GM21515 (cell line): ENCODE data around the gene KLHDC9.

Source experiments
- ATAC-seq: cut with Tn5 transposase; IDR thresholded peaks from one replicate; pipeline ENCODE4 v1.9.1; 2021; ENCODE audit not compliant: unreplicated experiment

The KLHDC9 gene

DNA sequence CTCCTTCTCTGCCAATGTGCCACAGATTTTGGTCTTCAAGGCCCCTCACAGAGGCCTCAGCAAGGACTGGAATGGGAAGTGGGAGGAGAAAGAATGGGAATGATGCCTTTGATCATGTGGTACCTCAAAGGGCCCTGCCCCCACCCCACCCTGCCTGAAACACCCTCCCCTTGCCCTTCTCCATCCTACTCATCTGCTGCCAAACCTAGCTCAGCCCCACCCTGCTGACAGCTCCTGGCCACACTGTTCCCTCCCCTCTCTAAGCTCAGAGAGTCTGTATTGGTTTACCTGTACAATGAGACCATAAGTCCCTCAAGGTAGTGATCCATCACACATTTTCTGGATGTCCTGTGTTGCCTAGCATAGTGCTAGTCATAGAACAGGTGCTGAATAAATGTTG, 21.8 kb upstream of the KLHDC9 start:
- no peak for ATAC-seq

DNA sequence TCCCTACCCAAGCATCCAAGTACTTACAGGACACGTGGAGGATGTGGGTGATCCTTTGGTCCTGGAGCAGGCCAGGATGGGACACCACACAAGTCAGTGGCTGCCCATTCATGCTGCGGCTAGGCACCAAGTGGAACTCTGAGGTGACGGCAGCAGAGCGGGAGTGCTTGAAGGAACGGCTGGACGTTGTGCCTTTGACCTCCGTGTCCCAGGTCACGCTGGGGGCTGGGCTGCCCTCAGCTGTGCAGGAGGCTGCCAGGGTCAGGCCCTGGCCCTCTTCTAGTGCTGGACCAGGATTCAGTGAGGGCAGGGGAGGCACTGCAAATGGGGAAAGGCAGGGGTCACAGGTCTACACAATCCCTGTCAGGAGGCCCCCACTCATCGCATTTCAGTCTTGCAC, 20.7 kb upstream of the KLHDC9 start:
- no peak for ATAC-seq

GRCh38 chr1:161079436-161080110, 18.6 kb upstream of the KLHDC9 start:
- no peak for ATAC-seq

DNA sequence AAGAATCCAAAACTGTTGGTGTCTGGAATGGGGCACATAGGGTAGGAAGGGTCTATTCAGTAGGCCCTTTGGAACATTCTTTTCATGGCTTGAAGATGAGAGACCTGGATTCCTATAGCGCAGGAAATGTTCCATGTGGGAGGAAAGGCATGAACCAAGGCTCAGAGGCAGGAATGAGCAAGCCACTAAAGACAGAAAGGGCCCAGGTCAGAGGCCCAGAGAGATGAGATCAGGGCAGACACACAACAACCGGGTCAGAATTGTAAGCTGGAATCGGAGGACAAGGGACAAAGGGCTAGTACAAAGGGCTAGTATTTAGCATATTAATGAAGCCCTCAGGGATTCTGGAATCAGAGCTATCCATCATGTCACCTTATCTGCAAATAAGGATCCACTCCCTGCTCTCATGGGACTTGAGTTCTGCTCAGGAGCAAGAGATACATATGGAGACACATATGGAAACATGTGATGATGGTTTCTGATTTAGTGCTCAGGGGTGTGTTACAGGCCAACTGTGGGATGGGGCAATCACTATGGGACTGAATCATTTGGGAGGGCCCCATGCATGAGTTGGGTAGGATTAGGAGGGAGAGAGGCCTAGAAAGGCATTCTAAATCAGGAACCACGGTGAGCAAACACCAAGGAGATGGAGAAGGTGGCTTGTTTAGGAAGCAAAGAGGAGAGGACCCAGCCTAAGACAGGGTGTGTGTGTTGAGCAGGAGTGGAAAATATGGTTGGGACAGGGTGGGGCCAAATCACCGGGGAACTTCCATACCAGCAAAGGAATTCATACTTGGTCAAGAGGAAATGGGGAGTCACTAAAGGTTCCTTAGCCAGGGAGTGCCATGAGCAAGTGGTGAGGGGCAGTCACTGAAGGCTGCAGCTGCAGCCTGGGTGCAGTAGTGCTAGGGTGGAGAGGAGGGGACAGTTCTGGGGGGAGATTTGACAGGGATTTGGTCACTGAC, 17.4 kb upstream of the KLHDC9 start:
- no peak for ATAC-seq

GRCh38 chr1:161081519-161081918, 16.6 kb upstream of the KLHDC9 start:
- no peak for ATAC-seq

DNA sequence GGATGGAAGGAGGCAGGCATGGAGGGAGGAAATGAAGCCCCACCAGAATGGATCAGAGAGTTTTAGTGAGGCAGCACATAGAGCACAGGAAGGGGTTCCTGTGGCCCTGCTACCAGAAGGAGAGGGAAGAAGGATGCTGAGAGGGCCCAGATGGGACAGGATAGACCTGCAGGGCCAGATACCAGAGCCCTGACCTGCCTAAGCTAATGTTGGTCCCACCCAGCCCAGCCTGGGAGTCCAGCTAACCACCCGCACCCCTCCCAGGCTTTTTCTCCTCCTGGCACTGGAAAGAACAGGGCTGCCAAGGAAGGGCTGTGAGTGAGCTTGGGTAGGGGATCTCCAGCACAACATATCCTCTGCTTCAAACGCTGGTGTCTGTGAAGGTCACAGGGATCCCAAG, 15.7 kb upstream of the KLHDC9 start:
- no peak for ATAC-seq

DNA sequence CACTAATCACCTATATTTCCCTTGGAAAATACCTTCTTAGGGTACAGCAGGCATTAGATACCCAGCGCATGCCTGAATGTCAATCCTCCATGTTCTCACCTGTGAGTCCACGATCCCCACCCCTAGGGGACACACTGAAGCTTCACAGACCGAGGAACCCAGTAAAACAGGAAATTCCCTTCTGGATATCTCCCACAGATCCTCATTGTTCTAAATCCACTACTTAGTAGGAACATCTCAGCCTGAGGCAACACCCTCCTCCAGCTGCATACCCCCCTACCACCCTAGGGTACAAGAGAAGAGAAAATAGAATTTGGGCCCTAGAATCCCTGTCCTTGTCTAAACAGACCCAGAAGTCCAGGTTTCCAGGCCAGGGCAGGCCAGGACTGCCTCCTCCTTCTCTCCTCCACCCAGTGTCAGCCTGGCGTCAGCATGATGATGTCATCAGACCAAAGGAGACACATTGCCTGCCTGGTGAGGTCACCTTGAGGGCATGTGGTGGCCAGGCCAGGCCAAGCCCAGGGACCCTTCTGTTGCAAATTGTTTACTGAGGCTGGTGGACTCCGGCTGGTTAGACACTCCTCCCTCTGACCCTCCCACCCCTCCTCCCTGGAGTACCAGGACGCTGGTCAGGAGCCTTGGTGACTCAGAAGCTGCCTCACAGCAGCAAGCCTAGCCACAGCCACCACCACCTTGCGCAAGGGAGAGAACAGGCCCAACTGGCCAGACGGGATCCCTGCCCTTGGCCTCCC, 15.0 kb upstream of the KLHDC9 start:
- ATAC-seq, result no peak

DNA sequence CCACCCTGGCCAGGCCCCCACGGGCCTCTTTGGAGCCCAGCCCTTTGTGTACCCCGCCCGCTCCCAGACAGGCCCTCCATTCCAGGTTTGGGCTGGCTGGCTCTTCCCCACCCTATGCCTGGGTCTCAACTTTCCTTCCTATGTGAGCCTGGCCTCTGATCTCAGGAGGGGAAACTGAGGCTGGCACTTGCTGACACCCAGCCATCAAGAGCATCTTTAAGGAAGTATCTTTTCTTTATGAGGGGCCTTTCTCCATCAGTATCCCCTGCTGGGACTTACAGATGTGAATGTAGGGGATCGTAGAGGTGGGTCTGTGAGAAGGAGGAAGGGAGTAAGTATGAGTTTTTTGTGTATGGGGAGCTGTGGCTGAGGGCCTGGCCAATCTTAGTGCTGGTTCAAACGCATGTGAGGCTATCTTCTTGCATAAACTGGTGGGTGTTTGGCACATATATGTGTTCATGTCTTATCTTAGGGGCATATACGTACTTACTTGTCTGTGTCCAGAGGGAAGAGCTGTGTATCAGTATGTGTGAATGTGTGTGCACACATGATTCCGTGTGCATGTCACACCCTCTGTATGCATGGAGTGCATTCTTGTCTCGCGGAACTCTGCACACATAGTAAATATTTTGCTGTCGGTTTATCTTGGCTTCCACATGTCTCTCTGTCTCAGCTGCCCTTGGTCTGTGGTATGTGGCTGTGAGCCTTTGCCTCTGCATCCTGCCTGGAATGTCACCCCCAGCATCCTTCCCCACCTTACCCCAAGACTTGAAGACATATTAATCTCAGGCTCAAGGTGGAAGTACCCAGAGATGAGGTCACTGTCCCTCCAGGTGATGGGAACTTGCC, 14.2 kb upstream of the KLHDC9 start:
- no peak for ATAC-seq

GRCh38 chr1:161084597-161084988, 13.6 kb upstream of the KLHDC9 start:
- ATAC-seq, result no peak

DNA sequence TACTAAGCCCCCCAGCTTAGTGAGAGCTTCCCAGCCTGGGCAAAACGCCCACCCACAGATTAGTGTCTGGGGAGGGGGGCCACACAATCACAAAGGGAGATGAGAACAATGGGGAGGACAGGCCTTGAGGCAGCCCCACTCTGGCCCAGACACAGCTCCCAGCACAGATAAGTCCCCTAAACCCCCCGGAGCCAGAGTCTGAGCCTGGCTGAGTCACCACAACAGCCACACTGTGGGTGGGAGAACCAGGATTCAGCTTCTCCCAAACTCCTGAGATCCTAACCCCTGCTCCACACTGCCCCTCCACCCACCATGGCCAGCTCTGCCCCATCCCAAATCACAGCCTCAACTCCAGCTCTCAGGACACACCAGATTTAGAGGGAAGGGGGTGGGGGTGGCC, 13.0 kb upstream of the KLHDC9 start:
- ATAC-seq, result no peak

DNA sequence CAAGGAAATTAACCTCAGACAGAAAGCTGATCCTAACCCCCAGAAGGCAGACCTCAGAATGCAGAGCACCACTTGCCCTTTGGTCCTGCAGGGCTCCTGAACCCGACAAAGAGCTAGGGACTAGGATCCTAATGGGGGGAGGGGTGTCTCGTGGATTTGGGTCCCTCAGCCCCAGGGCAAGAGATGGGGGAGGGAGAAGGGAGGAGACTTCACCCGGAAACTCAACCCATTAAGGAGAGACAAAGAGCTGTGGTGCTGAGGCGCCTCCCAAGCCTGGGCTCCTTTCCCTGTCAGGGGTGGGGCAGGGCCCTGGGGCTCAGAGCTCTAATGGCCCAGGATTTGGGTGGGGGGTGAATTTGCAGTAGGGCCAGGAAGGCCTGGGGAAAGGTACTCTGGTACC, 11.7 kb upstream of the KLHDC9 start:
- no peak for ATAC-seq

DNA sequence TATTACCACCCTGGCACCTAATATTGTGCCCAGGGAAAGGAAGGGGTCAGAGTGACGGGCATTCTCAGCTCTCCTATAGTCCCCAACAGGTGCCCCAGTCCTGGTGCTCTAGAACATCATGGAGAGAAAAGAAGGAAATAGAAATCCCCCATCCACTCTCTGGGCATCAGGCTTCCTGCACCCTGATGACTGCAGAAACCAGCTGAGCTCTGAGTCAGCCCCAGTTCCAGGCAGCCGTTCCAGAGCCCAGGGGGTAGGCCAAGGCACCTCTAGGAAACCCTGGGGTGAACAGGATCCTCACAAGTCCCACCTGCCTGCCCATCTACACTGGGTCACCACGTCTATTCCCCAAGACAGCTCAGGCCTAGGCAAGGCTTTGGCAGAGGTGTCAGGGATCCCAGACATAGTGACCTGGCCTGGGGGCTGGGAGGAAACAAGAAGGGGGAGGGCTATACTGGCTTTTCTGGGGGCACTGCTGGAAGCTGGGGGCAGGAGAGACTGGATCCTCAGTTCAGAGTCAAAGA, 9.5 kb upstream of the KLHDC9 start:
- ATAC-seq, result no peak

GRCh38 chr1:161089251-161089924, 8.8 kb upstream of the KLHDC9 start, which contains the start of gene NECTIN4:
Gene NECTIN4 (minus strand): TSS chr1:161089558. CDS start chr1:161089296, 262 bp downstream.
- ATAC-seq, result no peak

- no peak for ATAC-seq
Observed at GRCh38 chr1:161089938-161090337, 8.2 kb upstream of the KLHDC9 start.

DNA sequence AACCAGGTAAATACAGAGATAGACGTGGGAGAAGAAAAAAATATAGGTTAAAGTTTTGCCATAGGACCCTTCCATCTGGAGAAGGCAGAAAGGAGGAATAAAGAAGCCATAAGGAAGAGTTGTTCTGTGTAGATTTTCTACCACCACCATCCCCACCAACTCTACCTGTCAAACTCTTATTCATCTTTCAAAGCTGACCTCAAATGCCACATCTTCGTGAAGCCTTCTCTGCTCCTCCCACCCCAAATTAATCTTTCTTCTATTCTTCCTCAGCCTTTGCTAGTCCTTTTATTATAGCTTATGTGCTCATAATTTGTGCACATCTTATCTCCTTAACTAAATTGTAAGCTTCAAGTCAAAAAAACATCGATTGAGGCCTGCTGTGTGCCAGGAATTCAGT, 7.5 kb upstream of the KLHDC9 start:
- ATAC-seq, result no peak

GRCh38 chr1:161091093-161091492, 7.1 kb upstream of the KLHDC9 start:
- no peak for ATAC-seq

DNA sequence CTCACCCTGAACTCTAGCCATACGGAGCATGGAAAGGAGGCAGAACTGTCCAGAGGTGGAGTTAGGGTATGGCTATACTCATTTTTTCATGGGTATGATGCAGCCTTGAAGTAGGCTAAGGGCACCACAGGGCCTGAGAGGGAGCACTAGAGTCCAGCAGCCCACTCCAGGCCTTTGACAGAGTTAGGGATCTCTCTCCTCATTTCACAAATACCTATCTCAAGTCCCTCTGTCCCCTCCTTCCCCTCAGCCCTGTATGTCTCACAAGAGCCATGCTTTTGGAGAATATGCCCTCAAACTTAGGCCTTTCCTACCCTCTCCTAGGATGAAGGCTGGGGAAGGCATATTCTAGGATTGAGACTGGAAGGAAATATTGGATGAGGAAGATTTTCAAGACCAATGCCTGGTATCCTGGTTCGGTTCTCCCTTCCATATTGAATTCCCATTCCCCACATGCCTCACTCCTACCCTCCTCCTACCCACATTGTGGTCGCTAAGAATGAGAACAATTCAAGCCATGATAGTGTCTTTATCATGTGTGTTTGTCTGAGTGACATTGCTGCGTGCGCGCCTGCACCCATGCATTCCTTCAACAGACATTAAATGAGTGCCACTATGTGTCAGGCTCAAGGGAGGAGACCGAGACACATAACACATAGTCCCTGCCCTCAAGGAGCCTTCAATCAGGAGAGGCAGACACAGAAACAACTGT, 6.2 kb upstream of the KLHDC9 start:
- ATAC-seq, result no peak

DNA sequence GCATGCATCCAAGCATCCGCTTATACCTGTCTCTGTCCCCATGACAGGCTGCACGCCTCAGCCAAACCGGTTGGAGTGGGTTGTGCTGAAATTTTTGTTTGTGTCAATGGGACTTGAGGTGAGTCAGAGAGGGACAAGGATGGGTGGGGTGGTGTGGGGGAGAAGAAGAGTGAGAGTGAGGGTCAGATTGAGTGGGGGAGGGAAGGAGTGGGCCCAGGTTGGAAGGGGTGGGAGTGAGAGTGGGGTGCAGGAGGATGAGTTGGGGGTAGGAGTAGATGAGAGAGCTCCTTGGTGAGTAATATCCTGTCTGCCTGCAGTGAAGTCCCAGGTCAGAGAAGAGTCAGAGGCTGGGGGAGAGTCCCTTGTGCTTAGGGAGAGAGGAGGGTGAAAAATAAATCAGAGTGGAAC, 5.5 kb upstream of the KLHDC9 start:
- ATAC-seq, result no peak

GRCh38 chr1:161094481-161094880, 3.7 kb upstream of the KLHDC9 start:
- no peak for ATAC-seq
